K562 (cell line): Measurements from ENCODE around the gene CTDSPL. TPM values are rescaled to one million over a fixed set of nuclear protein-coding genes. Genes with fewer than 3 reads are reported as not detected.

ENCODE experiments used
- CHCHD3 ChIP-seq: fragments of 250-450 bp; sonication (Bioruptor Pico); IDR thresholded peaks from 2 replicates; pipeline ENCODE4 v2.1.2; 2022; ENCODE audit warnings: mild to moderate bottlenecking
- COPS2 ChIP-seq: fragments of 450-650 bp; conservative IDR thresholded peaks from 2 replicates; pipeline ENCODE4 v1.6.1; 2016; ENCODE audit warnings: mild to moderate bottlenecking, moderate library complexity
- GTF2F1 ChIP-seq: IDR thresholded peaks from 2 replicates; pipeline ENCODE4 v1.6.1; 2011; ENCODE audit warnings: low read depth, low read length, improper control_type of control experiment
- HDGF ChIP-seq: fragments of 450-650 bp; IDR thresholded peaks from 2 replicates; pipeline ENCODE4 v1.6.1; 2016
- HNRNPL ChIP-seq: fragments of 200-400 bp; formaldehyde crosslinking; IDR thresholded peaks from 2 replicates; pipeline ENCODE4 v1.6.1; 2017; ENCODE audit warnings: low read depth, mild to moderate bottlenecking, low read length
- KLF16 ChIP-seq: IDR thresholded peaks from 2 replicates; pipeline ENCODE4 v1.6.1; 2016; ENCODE audit warnings: antibody characterized with exemption
- MYBL2 ChIP-seq, 2 experiments: fragments of 450-650 bp in 1 of 2; sonication (generic) in 1 of 2; formaldehyde crosslinking in 1 of 2; IDR thresholded peaks; 2 replicates each; pipeline versions ENCODE4 v1.6.1 to v1.8.1; 2017 to 2022; ENCODE audit warnings: borderline replicate concordance in 1 of 2, inconsistent platforms in 1 of 2, low read depth in 1 of 2, mild to moderate bottlenecking in 1 of 2, missing genetic modification reagents in 1 of 2, moderate library complexity in 1 of 2
- RBFOX2 ChIP-seq: fragments of 200-400 bp; formaldehyde crosslinking; IDR thresholded peaks from 2 replicates; pipeline ENCODE4 v1.6.1; 2017; ENCODE audit warnings: low read depth, mild to moderate bottlenecking, low read length, moderate library complexity
- SRSF3 ChIP-seq: fragments of 200-400 bp; formaldehyde crosslinking; IDR thresholded peaks from 2 replicates; pipeline ENCODE4 v1.6.1; 2016; ENCODE audit warnings: mild to moderate bottlenecking, low read length, moderate library complexity; ENCODE audit not compliant: insufficient read depth
- TAF9B ChIP-seq: fragments of 450-650 bp; IDR thresholded peaks from 2 replicates; pipeline ENCODE4 v1.6.1; 2018; ENCODE audit warnings: mild to moderate bottlenecking; ENCODE audit not compliant: partially characterized antibody
- ZNF239 ChIP-seq: fragments of 250-450 bp; sonication (Bioruptor Pico); IDR thresholded peaks from 2 replicates; pipeline ENCODE4 v1.4.0; 2020; ENCODE audit warnings: mild to moderate bottlenecking
- ZNF324 ChIP-seq: fragments of 250-450 bp; sonication (Bioruptor Pico); IDR thresholded peaks from 2 replicates; pipeline ENCODE4 v1.4.0; 2020; ENCODE audit warnings: mild to moderate bottlenecking
- ZNF384 ChIP-seq: IDR thresholded peaks from 2 replicates; pipeline ENCODE4 v1.6.1; 2012; ENCODE audit warnings: low read depth, low read length, improper control_type of control experiment
- ZSCAN32 ChIP-seq: fragments of 450-650 bp; formaldehyde crosslinking; IDR thresholded peaks from 2 replicates; pipeline ENCODE4 v1.4.0; 2020; ENCODE audit warnings: mild to moderate bottlenecking, moderate library complexity
- polyA plus RNA-seq, 8 experiments: library from polyadenylated mRNA; depleted of rRNA in 4 of 8; stranded (reverse) in 5 of 8; unstranded in 3 of 8; fragments of >200 nt; fragmentation: Nextera tagmentation in 2 of 8; fragmentation: Illumina TruSeq in 1 of 8; extraction: Ambion mirVana in 2 of 8; extraction: Trizol in 1 of 8; gene quantifications; 2 replicates each; pipeline versions ENCODE4 v1.2.1 to v1.2.3, GENCODE V29; 2011 to 2014; ENCODE audit warnings: inconsistent platforms in 1 of 8, missing spikeins in 1 of 8
- total RNA-seq, 7 experiments: library from RNA; depleted of rRNA in 6 of 7; stranded (reverse); fragments of >200 nt in 6 of 7; fragmentation: Illumina TruSeq in 2 of 7; extraction: Trizol in 2 of 7; gene quantifications; 2 replicates each; pipeline versions ENCODE4 v1.2.1 to v1.2.3, GENCODE V29; 2011 to 2021; ENCODE audit warnings: low replicate concordance in 1 of 7
- TF ChIP-seq, protein P1 (sequence below): sonication (generic); formaldehyde crosslinking; IDR thresholded peaks from 2 replicates; pipeline ENCODE4 v1.8.0; 2022; ENCODE audit warnings: mild to moderate bottlenecking, missing genetic modification reagents
- TF ChIP-seq, protein P2 (sequence below): fragments of 450-650 bp; IDR thresholded peaks from 2 replicates; pipeline ENCODE4 v1.6.1; 2016; ENCODE audit warnings: low read depth, mild to moderate bottlenecking, moderate library complexity
- TF ChIP-seq, protein P3 (sequence below): sonication (generic); formaldehyde crosslinking; IDR thresholded peaks from 2 replicates; pipeline ENCODE4 v1.9.0; 2022; ENCODE audit warnings: mild to moderate bottlenecking, missing genetic modification reagents
- TF ChIP-seq, protein P4 (sequence below): fragments of 450-650 bp; formaldehyde crosslinking; IDR thresholded peaks from 2 replicates; pipeline ENCODE4 v1.4.0; 2020; ENCODE audit warnings: mild to moderate bottlenecking, moderate library complexity
- TF ChIP-seq, protein P5 (sequence below): sonication (generic); formaldehyde crosslinking; IDR thresholded peaks from 2 replicates; pipeline ENCODE4 v1.8.1; 2023; ENCODE audit warnings: mild to moderate bottlenecking, missing genetic modification reagents
- TF ChIP-seq, protein P6 (sequence below), 3 experiments: fragments of 200-800 bp in 1 of 3; sonication (Bioruptor generic) in 1 of 3; sonication (generic) in 1 of 3; formaldehyde crosslinking in 1 of 3; IDR thresholded peaks; 2 replicates each; pipeline versions ENCODE4 v1.6.1 to v1.8.0; 2016 to 2022; ENCODE audit warnings: mild to moderate bottlenecking in 2 of 3, missing compliant biosample characterization in 2 of 3, missing genetic modification characterization in 2 of 3, missing genetic modification reagents in 1 of 3
- TF ChIP-seq, protein P7 (sequence below): fragments of 450-650 bp; IDR thresholded peaks from one replicate; pipeline ENCODE4 v1.6.1; 2018; ENCODE audit warnings: mild to moderate bottlenecking, moderate library complexity; ENCODE audit not compliant: partially characterized antibody

CTDSPL gene
- total and polyA plus RNA-seq, 9 of the 15 experiments (the other 6 are each of a cell fraction or from before 2014, with no cell fraction given): 5.1 to 19.3 (median 11.3) TPM

DNA sequence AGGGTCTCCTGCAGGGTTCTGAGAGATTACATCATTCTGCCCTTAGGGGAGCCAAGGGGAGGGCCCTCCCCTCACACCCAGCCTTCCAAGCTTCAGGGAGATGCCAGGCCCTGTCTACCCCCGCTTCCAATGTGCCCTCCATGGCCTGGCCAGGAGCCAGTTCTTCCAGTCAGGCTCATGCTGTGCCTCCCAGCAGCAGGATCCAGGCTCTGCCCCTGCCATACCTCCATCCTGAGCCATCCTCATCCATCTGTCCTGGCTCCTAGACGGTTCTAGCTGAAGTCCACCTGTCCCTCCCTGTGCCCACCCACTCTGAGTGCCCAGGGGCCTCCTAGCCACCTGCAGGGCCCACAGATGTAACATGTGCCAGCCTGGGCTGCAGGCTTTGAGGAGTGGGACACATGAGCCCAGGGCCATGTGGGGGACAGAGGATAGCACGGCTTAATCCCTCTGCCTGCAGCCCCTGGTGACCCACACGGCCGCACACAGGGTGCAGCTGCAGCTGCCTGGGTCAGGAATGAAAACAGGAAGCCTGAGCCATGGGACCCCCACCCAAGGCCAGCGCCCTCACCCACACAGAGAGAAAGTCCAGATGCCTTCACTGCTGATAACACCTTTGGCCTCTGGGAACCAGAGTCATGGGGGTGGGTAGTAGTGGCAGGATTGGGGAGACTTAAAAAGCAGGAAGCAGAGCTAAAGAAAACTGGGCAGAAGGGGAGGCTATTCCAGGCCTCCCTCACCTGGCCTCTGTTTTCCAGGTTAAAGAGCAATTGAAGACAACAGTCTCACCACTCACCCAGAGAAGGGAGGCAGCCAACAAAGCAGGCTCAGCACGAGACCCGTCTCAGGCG lies 156.0 kb downstream of the CTDSPL start (continued):
- TF ChIP-seq COPS2 (no peak), MYBL2 (IDR thresholded peaks at IDR 0.05; ENCODE audit: low read depth) (no peak), MYBL2 (CRISPR knock-in tag; IDR thresholded peaks at IDR 0.05; ENCODE audit: borderline replicate concordance) (no peak), ZNF384 (no peak), KLF16 (no peak), ZNF324 (no peak), SRSF3 (no peak), HDGF (no peak), TAF9B (no peak), GTF2F1 (no peak), CHCHD3 (CRISPR knock-in tag) (no peak), ZNF239 (CRISPR knock-in tag) (no peak), ZSCAN32 (CRISPR knock-in tag) (no peak), RBFOX2 (peak; percentile 40; the same call in 1 of the 2 replicates), HNRNPL (no peak)
- TF ChIP-seq, protein P1, sequence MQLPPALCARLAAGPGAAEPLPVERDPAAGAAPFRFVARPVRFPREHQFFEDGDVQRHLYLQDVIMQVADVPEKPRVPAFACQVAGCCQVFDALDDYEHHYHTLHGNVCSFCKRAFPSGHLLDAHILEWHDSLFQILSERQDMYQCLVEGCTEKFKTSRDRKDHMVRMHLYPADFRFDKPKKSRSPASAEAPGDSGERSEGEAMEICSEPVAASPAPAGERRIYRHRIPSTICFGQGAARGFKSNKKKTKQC (CRISPR knock-in tag): no peak
- TF ChIP-seq, protein P2, sequence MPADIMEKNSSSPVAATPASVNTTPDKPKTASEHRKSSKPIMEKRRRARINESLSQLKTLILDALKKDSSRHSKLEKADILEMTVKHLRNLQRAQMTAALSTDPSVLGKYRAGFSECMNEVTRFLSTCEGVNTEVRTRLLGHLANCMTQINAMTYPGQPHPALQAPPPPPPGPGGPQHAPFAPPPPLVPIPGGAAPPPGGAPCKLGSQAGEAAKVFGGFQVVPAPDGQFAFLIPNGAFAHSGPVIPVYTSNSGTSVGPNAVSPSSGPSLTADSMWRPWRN: no peak
- TF ChIP-seq, protein P3, sequence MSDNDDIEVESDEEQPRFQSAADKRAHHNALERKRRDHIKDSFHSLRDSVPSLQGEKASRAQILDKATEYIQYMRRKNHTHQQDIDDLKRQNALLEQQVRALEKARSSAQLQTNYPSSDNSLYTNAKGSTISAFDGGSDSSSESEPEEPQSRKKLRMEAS (CRISPR knock-in tag): no peak; the same call in 1 of the 2 replicates
- TF ChIP-seq, protein P4, sequence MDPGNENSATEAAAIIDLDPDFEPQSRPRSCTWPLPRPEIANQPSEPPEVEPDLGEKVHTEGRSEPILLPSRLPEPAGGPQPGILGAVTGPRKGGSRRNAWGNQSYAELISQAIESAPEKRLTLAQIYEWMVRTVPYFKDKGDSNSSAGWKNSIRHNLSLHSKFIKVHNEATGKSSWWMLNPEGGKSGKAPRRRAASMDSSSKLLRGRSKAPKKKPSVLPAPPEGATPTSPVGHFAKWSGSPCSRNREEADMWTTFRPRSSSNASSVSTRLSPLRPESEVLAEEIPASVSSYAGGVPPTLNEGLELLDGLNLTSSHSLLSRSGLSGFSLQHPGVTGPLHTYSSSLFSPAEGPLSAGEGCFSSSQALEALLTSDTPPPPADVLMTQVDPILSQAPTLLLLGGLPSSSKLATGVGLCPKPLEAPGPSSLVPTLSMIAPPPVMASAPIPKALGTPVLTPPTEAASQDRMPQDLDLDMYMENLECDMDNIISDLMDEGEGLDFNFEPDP (CRISPR knock-in tag): no peak
- TF ChIP-seq, protein P5, sequence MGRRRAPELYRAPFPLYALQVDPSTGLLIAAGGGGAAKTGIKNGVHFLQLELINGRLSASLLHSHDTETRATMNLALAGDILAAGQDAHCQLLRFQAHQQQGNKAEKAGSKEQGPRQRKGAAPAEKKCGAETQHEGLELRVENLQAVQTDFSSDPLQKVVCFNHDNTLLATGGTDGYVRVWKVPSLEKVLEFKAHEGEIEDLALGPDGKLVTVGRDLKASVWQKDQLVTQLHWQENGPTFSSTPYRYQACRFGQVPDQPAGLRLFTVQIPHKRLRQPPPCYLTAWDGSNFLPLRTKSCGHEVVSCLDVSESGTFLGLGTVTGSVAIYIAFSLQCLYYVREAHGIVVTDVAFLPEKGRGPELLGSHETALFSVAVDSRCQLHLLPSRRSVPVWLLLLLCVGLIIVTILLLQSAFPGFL (CRISPR knock-in tag): no peak
- TF ChIP-seq, protein P6, sequence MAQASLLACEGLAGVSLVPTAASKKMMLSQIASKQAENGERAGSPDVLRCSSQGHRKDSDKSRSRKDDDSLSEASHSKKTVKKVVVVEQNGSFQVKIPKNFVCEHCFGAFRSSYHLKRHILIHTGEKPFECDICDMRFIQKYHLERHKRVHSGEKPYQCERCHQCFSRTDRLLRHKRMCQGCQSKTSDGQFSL (CRISPR knock-in tag; IDR thresholded peaks at IDR 0.05): 0 out of 2 replicates have a peak, but pooled peaks have one; percentile 35
- TF ChIP-seq, protein P6 (tag; IDR thresholded peaks at IDR 0.05): no peak
- TF ChIP-seq, protein P7, sequence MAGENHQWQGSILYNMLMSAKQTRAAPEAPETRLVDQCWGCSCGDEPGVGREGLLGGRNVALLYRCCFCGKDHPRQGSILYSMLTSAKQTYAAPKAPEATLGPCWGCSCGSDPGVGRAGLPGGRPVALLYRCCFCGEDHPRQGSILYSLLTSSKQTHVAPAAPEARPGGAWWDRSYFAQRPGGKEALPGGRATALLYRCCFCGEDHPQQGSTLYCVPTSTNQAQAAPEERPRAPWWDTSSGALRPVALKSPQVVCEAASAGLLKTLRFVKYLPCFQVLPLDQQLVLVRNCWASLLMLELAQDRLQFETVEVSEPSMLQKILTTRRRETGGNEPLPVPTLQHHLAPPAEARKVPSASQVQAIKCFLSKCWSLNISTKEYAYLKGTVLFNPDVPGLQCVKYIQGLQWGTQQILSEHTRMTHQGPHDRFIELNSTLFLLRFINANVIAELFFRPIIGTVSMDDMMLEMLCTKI: no peak
